GM12875 (cell line): ENCODE measurements around the gene LRCH1.

ENCODE experiments used
- H3K4me3 ChIP-seq: one replicate; pipeline ENCODE4 v1.5.1; 2011; ENCODE audit warnings: low read depth, low read length, control low read depth
- TF ChIP-seq, protein P1 (sequence below): IDR thresholded peaks from 2 replicates; pipeline ENCODE4 v1.5.1; 2011; ENCODE audit warnings: low read depth, mild to moderate bottlenecking, control low read depth, inconsistent platforms, low read length, moderate library complexity, borderline replicate concordance; ENCODE audit not compliant: insufficient read depth

The LRCH1 gene

DNA sequence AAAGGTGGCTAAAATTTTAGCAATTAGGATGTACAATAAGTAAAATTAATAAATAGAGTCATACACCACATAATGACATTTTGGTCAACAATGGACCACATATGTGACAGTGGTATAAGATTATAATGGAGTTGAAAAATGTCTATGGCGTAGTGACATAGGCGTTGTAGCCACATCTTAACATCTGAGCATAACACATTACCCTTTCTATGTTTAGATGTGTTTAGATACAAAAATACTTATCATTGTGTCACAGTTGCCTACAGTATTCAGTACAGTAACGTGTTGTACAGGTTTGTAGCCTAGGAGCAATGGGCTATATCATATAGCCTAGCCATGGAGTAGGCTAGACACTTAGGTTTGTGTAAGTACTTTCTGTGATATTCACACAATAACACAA, 111.2 kb downstream of the LRCH1 start:
- no peak overlapping the region for H3K4me3 ChIP-seq
- TF ChIP-seq, protein P1, sequence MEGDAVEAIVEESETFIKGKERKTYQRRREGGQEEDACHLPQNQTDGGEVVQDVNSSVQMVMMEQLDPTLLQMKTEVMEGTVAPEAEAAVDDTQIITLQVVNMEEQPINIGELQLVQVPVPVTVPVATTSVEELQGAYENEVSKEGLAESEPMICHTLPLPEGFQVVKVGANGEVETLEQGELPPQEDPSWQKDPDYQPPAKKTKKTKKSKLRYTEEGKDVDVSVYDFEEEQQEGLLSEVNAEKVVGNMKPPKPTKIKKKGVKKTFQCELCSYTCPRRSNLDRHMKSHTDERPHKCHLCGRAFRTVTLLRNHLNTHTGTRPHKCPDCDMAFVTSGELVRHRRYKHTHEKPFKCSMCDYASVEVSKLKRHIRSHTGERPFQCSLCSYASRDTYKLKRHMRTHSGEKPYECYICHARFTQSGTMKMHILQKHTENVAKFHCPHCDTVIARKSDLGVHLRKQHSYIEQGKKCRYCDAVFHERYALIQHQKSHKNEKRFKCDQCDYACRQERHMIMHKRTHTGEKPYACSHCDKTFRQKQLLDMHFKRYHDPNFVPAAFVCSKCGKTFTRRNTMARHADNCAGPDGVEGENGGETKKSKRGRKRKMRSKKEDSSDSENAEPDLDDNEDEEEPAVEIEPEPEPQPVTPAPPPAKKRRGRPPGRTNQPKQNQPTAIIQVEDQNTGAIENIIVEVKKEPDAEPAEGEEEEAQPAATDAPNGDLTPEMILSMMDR: no peak

DNA sequence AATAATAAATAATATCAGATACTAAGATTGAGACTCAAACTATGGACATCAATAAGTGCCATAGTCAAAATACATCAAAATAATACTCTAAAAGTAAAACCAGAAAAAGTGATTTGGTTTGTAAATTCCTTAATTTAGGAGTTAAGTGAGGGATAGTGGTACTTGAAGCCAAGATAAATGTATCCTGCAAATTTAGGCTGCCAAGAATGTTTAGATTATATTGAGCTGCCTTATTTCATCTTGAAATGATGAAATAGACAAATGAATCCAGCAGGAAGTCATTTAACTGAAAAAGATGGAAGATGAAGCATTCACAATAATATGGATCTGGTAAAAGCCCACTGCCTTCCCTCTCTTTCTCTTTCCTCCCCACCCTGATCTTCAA, 112.3 kb downstream of the LRCH1 start:
- TF ChIP-seq, protein P1: no peak

DNA sequence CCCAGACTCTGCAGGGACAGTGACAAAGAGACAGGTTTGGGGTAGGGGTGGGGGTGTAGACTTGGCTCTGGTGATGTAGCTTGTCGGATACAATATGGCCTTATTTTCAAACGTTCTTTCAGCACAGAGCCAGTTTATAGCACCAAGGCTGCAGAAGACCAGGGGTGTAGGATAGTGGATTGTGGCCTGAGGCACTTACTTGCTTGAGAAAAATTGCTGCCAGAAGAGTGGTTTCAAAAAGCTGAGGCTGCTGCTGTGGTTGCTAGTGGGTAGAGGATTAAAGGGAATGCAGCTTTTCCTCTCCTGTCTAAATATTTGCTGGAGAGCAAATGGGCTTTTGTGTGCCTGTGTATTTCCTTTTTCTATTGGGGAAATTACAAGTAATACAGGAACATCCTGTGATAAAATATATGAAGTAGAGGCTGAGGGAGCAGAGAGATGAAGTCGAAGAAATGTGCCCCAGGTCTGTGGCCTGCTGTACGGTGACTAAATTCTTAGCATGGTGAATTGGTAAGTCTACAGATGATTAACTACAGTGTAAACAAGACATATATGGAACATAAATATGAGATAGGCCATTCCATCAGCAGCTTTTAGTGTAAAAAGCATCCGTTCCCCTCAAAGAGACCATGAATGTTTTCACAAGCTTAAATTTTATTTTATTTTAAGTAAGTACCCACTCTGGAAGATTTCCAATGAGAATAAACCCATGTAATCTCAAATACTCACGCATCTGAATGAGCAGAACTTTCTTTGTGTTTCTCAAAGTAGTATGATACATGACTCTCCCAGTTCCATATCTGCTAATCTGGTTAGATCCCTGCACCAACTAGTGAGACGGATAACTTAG, 112.9 kb downstream of the LRCH1 start:
- no peak overlapping the region for H3K4me3 ChIP-seq
- TF ChIP-seq, protein P1: no peak

More for the DNA sequence above, 112.3 kb downstream of the LRCH1 start:
- H3K4me3 ChIP-seq: no peak overlapping the region

DNA sequence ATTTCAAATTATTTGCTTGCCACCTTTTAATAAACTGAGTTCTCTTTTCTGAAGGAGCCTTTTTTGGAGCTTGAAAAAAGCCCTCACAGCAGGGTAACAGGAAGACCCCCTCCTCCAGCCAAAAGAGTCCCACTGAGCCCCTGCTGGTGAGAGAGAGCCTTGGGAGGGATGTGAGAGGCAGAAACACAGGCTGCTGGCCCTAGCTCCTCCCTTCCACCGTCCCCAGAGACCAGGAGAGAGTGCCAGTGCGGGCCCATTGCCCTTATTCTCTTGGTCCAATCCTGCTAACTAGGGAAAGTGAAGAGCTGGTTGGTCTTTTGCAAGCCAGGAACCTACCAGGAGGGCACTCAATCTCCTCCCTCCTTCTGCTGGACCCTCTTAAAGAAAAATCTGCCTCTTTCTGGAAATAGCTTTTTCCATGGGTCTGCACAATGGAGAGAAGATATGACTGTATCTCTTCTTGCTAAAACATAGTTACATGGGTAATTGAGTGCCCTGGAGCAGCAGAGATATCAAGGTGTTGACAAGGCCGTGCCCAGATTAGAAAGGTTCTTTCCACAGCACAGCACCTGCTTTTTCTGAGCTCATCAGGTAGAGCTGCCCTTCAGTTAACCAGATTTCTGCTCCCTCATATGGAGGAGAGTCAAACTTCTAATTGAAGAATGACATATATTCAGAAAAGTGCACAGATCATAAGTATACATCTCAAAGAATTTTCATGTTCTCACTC, 113.9 kb downstream of the LRCH1 start:
- H3K4me3 ChIP-seq: no peak overlapping the region
- TF ChIP-seq, protein P1: no peak

DNA sequence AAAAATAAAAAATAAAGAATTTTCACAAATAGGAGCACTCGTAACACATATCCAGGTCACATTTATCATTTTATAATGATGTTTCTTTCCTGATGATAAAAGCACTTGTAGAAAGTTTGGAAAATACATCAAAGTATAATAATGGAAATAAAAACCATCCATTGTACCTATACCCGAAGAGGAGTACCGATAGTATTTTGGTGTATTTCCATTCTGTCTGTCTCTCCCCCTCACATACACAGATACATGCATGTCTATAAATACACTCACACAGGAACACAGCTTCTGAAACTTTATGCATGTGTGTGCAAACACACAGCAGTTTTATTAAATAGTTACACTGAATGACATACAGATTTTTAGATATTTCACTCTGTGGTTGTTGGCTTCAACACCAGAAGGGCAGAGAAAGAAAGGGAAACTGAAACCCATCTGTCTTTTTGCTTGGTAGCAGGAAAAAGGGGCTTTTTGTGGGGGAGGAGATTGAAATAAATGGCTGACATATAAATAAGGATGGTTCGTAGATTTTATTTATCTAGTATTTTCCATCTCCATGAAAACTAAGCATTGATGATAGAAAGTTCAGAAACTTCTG, 114.8 kb downstream of the LRCH1 start:
- peak overlapping the region; percentile 22 for H3K4me3 ChIP-seq

DNA sequence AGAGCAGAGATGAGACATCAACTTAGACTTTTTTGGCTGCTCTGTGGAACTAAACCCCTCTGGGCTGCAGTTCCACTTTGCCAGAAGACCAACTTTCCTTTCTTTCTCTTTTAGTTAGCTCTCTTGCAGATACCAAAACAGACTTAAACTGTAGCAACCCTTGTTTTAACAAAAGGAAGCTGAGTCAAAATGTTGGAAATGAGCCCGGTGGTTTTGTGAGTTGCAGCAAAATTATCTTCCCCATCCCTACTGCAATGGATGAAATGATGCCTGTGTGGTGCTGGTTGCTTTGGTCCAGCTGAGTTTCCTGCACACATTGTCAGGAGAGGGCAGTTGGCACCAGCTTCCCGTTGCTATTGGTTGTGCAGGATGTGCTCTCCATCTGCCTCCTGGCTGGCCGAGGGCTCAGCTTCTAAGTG, 115.3 kb downstream of the LRCH1 start:
- TF ChIP-seq, protein P1: no peak
- peak overlapping the region; percentile 22 for H3K4me3 ChIP-seq

More for the DNA sequence above, 114.8 kb downstream of the LRCH1 start:
- TF ChIP-seq, protein P1: no peak
